Gastrocnemius medialis (tissue), 4 donors: ENCODE results near the gene KIF5A. TPM values are rescaled to one million over a fixed set of nuclear protein-coding genes. Genes with fewer than 3 reads are reported as not detected.

Experiments used
- ATAC-seq, 2 donors: fragments of 150-250 bp; one replicate each; pipeline ENCODE4 v1.9.1; 2016
- DNase-seq, 2 donors: peaks; one replicate each; pipeline ENCODE4 v3.0.0-alpha.2; 2019
- H3K27ac ChIP-seq, 4 donors: fragments of 200-600 bp; sonication (generic); 1 replicate in 1 of 4; 2 replicates in 3 of 4; pipeline ENCODE4 v1.5.1; 2016 to 2018; ENCODE audit warnings: mild to moderate bottlenecking in 2 of 4, moderate library complexity in 1 of 4
- H3K27me3 ChIP-seq, 3 donors: fragments of 200-600 bp; sonication (generic) in 2 of 3; 1 replicate in 1 of 3; 2 replicates in 2 of 3; pipeline versions ENCODE4 v1.5.1 to v1.6.0; 2016 to 2019; ENCODE audit warnings: mild to moderate bottlenecking in 1 of 3, moderate library complexity in 1 of 3
- H3K36me3 ChIP-seq, 2 donors: fragments of 200-600 bp; sonication (generic) in 1 of 2; one replicate each; pipeline ENCODE4 v1.5.1; 2017 to 2018
- H3K4me1 ChIP-seq, 2 donors: fragments of 200-600 bp; sonication (generic) in 1 of 2; one replicate each; pipeline ENCODE4 v1.5.1; 2016 to 2017; ENCODE audit warnings: mild to moderate bottlenecking in 2 of 2
- H3K4me3 ChIP-seq, 4 donors: fragments of 200-600 bp; sonication (generic) in 3 of 4; 1 replicate in 1 of 4; 2 replicates in 3 of 4; pipeline ENCODE4 v1.5.1; 2016 to 2019; ENCODE audit warnings: mild to moderate bottlenecking in 2 of 4
- H3K9me3 ChIP-seq, 3 donors: fragments of 200-600 bp; sonication (generic) in 2 of 3; 1 replicate in 1 of 3; 2 replicates in 2 of 3; pipeline ENCODE4 v1.5.1; 2016 to 2019
- CTCF ChIP-seq, 5 experiments: fragments of 450-650 bp in 3 of 5; fragments of 200-600 bp in 2 of 5; sonication (generic) in 2 of 5; IDR thresholded peaks in 4 of 5; conservative IDR thresholded peaks in 1 of 5; 1 replicate in 4 of 5; 2 replicates in 1 of 5; pipeline ENCODE4 v1.5.1; 2016 to 2019; ENCODE audit warnings: antibody characterized with exemption in 5 of 5, mild to moderate bottlenecking in 3 of 5, moderate library complexity in 3 of 5
- POLR2A ChIP-seq, 2 donors: fragments of 450-650 bp; IDR thresholded peaks; one replicate each; pipeline ENCODE4 v1.6.1; 2017; ENCODE audit warnings: antibody characterized with exemption in 2 of 2, mild to moderate bottlenecking in 2 of 2, moderate library complexity in 2 of 2
- in situ Hi-C, 4 donors: fragments of 200-750 bp; cut with MboI; loops; one replicate each; pipeline versions ENCODE4 v1.15.0 to v1.8.0; 2017; ENCODE audit warnings: low sequenced_read_pairs in 4 of 4
- intact Hi-C: fragments of 100-400 bp; cut with DNase I; formaldehyde crosslinking; loops from one replicate; pipeline ENCODE4 v1.15.1; 2023; ENCODE audit warnings: low total_unique reads
- total RNA-seq, 4 donors: library from RNA; depleted of rRNA; stranded (reverse); fragments of >200 nt; gene quantifications; one replicate each; pipeline versions ENCODE4 v1.1.0 to v1.2.3, GENCODE V29; 2016

The KIF5A gene
- total RNA-seq, 4 donors from 2014 or later: 0.09 to 0.36 TPM; not detected in 2

GRCh38 chr12:57606399-57606798 is 56.6 kb downstream of the KIF5A start:
- Histone ChIP-seq H3K9me3 (no peaks in the 10 kb centered on the region), H3K36me3 (peaks cover 0 to 7% of the 10 kb centered on the region in 2 donors), H3K27ac (peak overlapping the region in 3 of 4 donors; percentile 14 to 31 (median 22)), H3K27me3 (peaks cover 24 to 49% (median 41%) of the 10 kb centered on the region in 3 donors), H3K4me1 (peaks cover 0 to 15% of the 10 kb centered on the region in 2 donors), H3K4me3 (peak overlapping the region in 1 of 4 donors; percentile 55)
- in situ Hi-C loops (no loop called here), intact Hi-C loops (no loop called here)
- no peak for DNase-seq
- no peak for ATAC-seq
- TF ChIP-seq CTCF (IDR thresholded peaks at IDR 0.05 in 4 of 5, conservative IDR thresholded peaks at IDR 0.05 in 1 of 5) (no peak), POLR2A (IDR thresholded peaks at IDR 0.05) (no peak)

GRCh38 chr12:57606821-57607220 is 57.0 kb downstream of the KIF5A start:
- ATAC-seq (no peak), DNase-seq (no peak)
- TF ChIP-seq POLR2A (IDR thresholded peaks at IDR 0.05) (no peak), CTCF (IDR thresholded peaks at IDR 0.05 in 4 of 5, conservative IDR thresholded peaks at IDR 0.05 in 1 of 5) (no peak)
- Histone ChIP-seq H3K4me3 (no peak overlapping the region), H3K27ac (peak overlapping the region in 1 of 4 donors; percentile 31), H3K4me1 (peaks cover 0 to 16% of the 10 kb centered on the region in 2 donors), H3K36me3 (peaks cover 0 to 3% of the 10 kb centered on the region in 2 donors), H3K27me3 (peaks cover 24 to 54% (median 45%) of the 10 kb centered on the region in 3 donors), H3K9me3 (no peaks in the 10 kb centered on the region)
- intact Hi-C loops (no loop called here), in situ Hi-C loops (no loop called here)

- peak overlapping the region in 1 of 4 donors; percentile 76 for H3K27ac ChIP-seq
- H3K4me1 ChIP-seq: peaks cover 0 to 18% of the 10 kb centered on the region in 2 donors
- TF ChIP-seq POLR2A (IDR thresholded peaks at IDR 0.05): no peak
- TF ChIP-seq CTCF (IDR thresholded peaks at IDR 0.05 in 4 of 5, conservative IDR thresholded peaks at IDR 0.05 in 1 of 5): no peak
- H3K9me3 ChIP-seq: no peaks in the 10 kb centered on the region
- H3K27me3 ChIP-seq: peaks cover 28 to 66% (median 56%) of the 10 kb centered on the region in 3 donors
- in situ Hi-C loops (no loop called here), intact Hi-C loops (no loop called here)
- ATAC-seq (no peak), DNase-seq (no peak)
- no peak overlapping the region for H3K4me3 ChIP-seq
- H3K36me3 ChIP-seq: no peaks in the 10 kb centered on the region
Observed at GRCh38 chr12:57607958-57608663, 58.3 kb downstream of the KIF5A start.

- in situ Hi-C loops (no loop called here), intact Hi-C loops (no loop called here)
- ATAC-seq: no peak
- Histone ChIP-seq H3K27me3 (peaks cover 31 to 68% (median 65%) of the 10 kb centered on the region in 3 donors), H3K9me3 (no peaks in the 10 kb centered on the region), H3K27ac (peak overlapping the region; percentile 58 to 76 (median 72)), H3K36me3 (no peaks in the 10 kb centered on the region), H3K4me1 (peaks cover 0 to 18% of the 10 kb centered on the region in 2 donors), H3K4me3 (peak overlapping the region in 1 of 4 donors; percentile 59)
- TF ChIP-seq CTCF (IDR thresholded peaks at IDR 0.05 in 4 of 5, conservative IDR thresholded peaks at IDR 0.05 in 1 of 5): no peak
- peak in 1 of 2 donors; percentile 7 for DNase-seq
Observed at GRCh38 chr12:57609101-57609780, 59.4 kb downstream of the KIF5A start.
